Measurements from ENCODE around the gene OPCML.

Gene OPCML

DNA sequence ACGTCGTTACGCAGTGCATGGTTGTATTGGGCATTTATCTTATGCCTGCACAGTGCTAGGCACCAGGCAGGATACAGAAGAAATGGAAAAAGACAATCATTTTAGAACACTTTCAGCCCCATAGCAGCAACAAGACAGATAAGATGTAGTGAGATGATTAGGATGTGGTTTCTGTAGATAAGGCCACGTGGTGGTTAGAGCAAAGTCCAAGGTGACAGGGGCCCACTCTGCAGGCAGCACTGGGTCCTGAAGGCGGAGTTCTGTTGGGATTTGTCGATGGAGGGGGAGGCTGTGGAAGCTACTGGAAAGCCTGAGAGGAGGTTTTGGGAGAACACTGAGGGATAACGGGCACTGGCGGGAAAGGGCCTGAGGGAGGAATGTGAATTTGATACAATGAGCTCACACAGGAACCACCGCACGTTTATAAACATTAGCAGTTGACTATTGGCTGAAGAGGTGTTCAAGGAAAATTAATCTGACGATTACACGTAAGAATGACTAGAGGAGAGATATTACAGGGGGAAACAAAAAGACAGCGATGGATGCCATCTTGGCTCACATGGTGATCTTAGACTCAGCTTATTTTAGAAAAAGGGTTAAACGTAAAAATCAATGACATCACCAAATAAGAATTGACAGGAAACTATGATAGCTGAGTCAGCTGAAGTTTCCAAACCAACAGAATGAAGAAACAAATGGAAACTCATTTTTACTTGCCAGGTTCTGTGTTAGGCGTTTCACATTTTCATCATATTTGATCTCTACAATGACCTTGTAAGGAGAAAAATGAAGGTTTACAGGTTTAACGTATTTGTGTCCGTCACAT is 551.0 kb downstream of the OPCML start:
- DNase-seq (ENCODE audit: low read depth) = no peak

DNA sequence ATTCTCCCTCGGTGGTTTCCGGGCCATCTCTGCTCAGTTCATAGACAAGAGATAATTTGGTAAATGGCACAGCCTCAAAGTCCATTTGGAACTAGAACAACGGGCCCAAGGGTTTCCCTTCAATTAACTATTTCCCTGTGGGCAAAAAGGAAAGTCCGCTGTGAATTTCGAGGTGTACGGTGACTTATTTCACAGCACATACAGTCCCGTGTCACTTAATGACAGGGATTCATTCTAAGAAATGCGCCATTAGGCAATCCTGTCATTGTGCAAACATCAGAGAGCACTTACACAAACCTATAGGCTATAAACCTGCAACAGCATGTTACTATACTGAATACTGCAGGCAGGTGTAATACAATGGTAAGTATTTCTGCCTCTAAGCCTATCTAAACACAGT is 551.6 kb downstream of the OPCML start:
- no peak for DNase-seq (ENCODE audit: low read depth)

DNA sequence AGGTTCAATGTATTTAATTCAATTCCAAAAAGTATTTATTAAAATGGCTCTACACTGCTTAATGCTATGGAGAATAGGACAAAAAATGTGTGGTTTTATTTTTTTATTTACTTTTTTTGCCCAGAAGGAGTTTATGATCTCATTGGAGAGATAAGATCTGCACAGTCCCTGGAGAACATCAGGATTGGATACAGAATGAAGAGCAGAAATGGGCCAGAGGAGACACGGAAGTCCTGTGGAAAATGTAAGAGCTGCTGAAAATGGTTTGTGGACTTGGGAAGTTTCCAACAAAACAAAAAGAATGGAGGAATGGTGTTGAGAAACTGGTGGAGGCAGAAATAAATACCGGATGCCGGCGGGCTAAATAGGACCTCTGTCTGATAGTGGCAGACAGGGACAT is 554.6 kb downstream of the OPCML start:
- no peak for DNase-seq (ENCODE audit: low read depth)

DNA sequence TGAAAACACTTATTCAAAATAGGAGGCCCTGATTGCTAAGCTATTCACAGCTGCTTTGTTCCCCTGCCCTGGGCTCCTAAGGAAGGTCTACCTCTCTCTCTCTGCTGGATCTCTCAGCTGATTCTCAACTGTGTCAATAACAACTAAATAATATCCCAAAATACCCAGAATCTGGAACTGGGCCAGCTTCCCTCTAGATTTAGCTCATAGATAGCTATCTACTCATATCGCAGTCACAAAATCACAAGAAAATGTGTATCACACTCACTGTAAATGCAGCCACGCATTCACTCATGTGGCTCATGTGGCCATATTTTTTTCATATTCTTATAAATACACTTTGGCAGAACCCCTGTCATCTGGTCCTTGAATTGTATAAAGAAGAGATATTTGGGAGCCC is 555.1 kb downstream of the OPCML start:
- no peak for DNase-seq (ENCODE audit: low read depth)

DNA sequence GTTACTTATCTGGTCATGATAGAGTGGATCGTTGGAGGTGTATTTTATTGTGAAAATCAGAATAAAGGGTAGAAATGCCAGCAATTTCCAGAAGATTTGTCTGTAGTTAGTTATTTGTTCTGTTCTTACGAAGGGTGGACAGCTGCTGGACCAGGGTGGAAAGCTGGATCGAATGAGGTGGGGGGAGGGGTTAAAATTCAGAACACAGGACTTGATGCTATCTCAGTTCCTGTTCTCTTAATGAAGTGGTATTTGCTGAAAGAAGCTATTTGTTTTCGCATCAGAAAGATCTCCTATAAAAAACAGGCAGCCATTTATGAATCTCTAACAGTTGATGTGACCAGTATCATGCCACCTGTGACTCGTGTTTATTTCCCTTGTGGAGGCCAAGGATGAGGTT is 556.2 kb downstream of the OPCML start:
- DNase-seq (ENCODE audit: low read depth) = no peak

DNA sequence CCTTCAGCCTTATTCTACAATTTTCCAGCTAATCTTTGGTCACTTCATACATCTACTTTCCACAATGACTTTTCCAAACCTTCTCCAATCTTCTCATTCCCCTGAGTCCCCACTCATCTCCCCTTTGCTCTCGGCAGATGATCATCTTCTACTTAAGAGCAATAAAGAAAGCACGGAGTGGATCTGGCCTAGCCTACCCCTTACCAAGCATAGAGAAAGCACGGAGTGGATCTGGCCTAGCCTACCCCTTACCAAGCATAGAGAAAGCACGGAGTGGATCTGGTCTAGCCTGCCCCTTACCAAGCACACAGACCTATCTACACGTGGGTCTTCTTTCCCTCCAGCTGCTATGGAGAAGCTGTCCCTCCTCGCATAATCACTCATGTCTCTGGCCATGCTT is 558.6 kb downstream of the OPCML start:
- DNase-seq (ENCODE audit: low read depth) = no peak

DNA sequence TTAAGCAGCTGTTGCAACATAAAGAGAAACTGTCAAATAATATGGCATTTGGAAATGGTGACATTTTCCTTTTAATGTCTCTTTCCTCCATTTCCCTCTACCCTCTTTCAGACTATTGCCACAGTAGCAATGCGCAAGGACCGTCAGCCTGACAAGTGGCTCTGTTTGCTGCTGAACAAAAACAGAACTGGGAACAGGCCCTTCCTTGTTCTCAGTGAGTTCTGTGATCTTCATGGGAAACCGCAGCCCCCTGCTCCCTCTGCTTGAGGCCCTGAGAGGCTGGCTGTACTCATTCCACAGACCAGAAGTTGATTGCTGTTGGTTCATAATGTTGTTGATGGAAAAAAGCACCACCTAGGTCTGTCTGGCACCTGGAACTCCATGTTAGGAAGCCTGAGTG is 559.7 kb downstream of the OPCML start:
- DNase-seq (ENCODE audit: low read depth) = no peak

DNA sequence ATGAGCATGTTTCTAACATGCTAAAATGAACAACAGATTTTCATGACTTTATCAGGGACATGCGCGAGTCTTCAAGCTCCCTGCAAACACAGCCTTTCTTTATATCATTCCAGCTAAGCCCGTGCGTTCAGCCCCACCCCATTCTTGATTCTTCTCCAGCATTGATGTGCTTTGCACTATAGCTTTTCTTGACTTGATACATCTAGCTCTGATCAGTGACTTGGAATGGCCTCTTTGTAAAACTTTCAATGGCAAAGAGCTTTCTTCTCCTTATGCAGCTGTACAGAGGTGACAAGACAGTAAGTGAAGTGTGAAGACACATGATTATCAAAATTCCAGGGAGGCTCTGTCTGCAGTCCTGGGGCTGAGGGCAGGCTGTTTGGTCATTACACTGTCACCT is 561.0 kb downstream of the OPCML start:
- no peak for DNase-seq (ENCODE audit: low read depth)

DNA sequence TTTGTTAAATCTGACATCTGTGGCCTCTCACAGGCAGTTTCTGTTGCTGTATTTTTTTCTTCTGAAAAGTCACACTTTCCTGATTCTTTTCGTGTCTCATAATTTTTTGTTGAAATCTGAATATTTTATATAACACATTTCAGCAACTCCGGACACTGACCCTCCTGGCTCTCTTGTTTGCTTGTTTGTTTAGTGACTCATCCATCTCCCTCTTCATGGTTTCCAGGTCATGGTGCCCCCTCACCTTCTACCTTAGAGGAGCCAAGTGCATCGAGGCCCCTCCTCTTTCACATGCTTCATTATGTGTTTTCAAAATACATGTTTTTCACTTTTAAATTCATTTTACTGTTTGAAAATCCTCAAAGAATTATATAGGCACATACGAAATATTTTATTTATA is 562.4 kb downstream of the OPCML start:
- DNase-seq (ENCODE audit: low read depth) = no peak

DNA sequence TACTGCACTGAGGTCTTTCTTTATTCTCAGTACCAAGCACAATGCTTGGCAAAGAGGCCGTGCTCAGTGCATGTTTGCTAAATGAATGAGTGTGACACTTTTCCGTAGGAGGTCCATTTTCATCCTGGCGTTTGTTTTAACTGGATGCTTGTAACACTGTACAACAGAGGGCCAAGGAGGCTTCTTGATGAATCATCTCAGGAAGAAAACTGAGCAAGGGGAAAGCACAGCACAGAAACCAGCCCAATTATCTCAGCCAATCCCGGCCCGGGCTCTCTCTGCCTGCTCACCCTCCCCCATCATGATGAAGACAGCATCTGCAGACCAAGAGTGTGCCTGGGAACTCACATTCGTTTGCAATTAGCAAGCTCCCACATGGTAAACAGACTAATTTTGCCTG is 570.3 kb downstream of the OPCML start:
- DNase-seq (ENCODE audit: low read depth) = peak; percentile 6

DNA sequence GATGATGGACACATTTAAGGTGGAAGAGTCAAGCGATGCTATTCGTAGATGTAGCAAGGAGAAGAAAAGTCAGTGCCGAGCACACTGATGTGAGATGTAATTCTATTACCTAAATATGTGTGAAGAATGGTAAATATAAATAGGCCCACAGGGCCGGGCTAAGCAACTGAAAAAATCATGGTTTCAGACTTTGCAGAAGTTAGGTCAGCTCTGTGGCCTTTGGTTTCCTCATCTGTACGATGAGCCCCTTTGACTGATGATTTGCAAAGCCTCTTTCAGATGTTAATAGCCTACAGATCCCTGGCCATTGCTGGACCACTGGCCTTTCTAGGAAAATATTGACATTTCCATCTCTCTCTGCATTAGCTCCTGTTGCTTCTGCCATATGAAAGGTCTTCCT is 570.8 kb downstream of the OPCML start:
- DNase-seq (ENCODE audit: low read depth) = no peak

DNA sequence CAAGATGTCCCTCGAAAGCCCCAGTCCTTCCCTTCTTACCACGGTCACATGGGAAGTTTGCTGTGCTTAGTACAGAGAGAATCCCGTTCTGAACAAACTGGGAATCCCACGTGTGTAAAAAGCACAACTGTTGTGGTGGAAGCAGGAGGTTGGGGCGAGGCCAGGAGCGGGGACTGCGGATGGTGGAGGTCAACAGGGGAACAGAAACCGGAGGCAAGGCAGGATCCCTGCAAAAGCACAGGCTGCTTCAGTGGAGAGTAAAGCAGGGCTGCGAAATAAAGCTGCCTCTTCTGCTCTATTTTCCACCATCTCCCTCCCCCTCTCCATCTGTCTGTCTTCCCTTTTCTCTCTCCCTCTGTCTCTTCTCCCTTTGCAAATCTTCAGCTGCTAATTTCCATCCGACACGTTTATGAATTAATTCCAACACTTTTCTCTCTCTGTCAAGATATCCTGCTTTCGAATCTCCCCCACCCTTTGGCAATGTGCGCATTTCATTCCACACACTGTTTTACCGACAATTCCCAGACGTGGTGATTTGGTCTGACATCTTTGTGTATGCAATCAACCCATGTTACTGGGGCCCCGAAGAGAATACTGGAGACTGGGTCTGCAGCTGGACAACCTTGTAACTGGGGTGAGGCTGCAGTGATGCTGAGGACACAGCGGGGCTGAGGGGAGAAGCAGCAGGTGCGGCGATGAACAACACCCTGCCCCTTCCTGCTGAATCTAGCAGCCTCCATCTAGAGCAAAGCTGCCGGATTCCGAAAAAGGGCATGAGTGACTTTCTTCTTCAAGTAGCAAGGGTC is 571.8 kb downstream of the OPCML start:
- DNase-seq (ENCODE audit: low read depth) = no peak

DNA sequence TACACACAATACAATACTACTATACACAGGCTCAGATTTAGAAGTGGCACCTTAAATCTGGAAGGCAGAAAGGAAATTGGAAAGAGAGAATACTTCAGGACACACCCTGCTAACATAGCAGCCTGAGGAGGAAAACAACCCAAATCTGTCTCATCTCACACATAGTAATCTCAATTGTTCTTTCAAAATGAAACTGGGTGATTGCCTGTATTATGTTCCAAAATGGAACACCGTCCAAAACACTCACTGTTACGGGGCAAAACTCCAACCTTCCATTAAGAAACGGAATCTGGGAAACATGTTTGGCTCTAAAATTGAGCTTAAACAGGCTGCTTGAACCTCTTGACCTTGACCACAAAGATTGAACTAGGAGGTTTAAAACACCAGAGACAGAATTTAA is 572.6 kb downstream of the OPCML start:
- DNase-seq (ENCODE audit: low read depth) = no peak

DNA sequence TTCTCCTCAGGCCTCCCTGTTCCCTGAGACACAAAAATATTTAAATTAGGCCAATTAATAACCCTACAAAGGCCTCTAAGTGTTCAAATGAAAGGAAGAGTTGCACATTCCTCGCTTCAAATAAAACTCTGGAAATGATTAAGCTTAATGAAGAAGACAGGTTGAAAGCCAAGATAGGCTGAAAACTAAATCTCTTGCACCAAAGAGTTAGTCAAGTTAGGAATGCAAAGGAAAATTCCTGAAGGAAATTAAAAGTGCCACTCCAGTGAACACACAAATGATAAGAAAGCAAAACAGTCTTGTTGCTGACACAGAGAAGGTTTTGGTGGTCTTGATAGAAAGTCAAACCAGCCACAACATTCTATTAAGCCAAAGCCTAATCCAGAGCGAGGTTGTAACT is 574.4 kb downstream of the OPCML start:
- DNase-seq (ENCODE audit: low read depth) = no peak

DNA sequence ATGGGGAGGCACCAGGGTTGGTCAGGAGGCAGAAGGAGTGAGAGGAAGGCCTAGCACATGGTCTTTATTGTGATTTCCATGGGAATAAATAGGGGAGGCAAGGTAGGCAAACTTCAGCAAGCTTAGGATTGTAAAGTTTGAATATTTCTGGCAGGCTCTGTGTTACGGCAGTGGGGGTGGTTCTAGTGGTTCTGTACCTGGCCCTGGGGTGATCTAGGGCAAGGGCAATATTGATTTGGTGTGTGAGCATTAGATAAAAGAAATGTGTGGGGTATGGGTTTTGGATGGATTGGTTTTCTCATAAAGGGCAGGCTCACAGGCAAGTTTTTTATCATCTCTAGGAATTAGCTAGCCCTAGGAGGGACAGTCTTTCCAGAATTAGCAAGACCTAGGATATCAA is 584.0 kb downstream of the OPCML start:
- no peak for DNase-seq (ENCODE audit: low read depth)

DNA sequence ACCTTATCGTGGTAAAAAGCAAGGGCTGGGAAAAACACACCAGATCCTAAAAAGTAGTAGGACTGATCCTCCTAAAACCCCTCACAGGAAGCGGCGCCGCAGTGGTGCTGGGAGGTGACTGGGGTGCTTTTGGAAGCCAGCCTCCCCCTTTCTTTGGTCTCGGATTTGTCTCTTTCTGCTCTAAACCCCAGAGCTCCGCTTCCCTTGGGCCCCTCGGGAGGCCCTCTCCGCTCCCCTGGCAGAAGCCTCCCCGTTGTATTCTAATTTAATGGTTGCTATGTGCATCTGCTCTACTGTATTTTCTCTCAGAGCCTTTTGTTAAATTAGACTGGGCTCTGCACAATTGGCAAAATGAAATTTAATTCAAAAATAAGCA is 587.7 kb downstream of the OPCML start:
- DNase-seq (ENCODE audit: low read depth) = no peak

DNA sequence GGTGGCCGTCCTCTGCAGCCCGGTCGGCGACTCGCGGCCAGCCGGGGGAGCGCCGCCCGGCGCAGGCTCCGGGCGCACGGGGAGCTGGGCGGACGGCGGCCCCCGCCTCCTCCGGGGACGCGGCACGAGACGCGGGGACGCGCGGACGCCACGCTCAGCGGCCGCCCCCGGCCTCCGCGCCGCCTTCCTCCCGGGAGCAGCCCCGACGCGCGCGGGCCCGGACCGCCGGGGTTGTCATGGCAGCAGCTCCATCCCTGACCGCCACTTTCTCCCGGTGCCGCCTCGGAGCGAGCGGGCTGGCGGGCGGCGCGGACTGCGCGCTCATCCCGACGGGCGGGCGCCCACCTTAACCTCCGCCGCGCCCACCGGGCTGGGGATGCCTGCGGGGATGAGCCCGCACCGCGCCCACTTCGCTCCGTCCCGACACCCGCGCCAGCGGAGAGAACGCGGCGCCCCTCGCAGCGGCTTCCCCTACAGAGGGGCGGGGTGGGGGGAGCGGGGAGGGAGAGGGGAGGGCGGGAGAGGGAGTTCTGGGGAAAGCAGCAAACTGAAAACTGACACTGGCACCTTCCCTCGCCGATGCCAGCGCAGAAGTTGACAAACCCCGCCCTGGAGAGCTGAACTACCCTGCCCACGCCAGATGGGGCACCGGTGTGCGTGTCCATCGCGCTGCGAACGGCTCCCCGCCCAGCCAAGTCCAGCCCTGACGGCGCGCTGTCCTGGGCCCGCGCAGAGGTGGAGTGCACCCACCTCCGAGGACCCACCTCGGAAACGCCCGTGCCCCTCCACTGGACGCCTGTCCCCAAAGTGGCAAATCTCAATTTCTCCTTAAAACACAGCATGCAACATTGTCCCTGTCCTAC is 588.4 kb downstream of the OPCML start:
- DNase-seq (ENCODE audit: low read depth) = no peak

DNA sequence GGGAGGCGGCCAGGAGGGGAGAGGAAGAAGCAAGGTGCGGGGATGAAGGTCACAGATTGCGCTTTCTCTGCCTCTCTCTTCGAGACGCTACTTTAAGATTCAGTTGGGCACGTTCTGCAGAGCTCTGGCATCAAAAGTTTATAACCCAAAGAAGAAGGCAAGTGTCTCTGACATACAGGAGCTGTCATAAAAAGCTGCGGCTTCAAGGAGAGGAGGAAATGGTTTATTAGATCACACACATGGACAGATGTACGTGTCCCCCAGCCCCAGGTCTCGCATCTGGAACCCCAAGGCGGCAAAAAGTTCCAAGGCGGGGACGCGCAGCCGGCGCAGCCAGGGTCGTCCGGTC is 589.0 kb downstream of the OPCML start:
- peak; percentile 3 for DNase-seq (ENCODE audit: low read depth)

DNA sequence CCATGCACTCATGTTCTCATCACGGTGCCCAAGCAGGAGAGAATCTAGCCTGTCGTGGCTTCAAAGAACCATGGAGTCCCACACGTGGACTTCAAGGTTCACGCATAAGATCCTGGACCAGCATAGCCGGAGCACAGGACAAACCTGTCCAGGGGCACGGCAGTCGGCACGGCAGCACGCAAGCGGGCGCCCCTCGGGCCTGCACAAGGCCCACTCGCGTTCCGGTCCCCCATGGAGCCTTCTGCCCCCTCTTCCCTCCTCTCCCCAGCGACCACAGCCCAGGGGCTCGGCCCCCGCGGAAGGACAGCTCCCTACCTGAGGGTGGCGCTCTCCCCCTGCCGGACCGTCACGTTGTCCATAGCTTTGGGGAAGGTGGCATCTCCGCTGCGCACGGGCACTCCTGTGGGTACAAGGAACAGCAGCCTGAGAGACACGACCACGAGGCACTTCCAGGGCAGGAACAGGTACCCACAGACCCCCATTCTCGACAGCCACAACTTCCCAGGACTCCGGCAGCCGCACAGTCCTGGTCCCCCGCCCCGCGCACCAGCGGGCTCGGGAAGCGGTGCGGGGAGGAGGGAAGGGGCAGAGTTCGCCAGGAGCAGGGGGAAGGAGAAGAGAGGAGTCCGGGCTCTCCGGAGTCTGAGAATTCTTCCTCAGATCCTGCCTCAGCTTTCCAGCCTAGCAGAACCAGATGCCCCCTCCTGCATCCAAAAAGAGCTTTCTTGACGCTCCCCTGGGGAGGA is 589.5 kb downstream of the OPCML start:
- no peak for DNase-seq (ENCODE audit: low read depth)

DNA sequence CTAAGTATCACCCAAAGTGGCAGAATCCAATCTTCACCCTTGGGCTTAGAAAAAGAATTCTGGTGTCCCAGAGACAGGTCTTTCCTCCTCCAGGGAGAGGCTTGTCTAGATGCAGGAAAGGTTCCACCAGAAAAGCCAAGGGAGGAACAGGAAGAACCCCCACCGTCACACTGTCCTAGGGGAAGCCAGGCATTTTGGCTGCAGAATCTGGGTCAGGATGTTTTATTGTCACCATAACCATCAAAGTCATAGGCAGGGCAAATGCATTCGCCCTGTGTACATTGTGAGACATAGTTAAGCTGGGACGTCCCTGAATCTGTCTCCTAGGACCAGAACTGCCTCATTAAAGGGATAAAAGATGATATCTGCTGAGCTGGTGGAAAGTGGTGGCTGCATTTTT is 590.5 kb downstream of the OPCML start:
- DNase-seq (ENCODE audit: low read depth) = no peak

DNA sequence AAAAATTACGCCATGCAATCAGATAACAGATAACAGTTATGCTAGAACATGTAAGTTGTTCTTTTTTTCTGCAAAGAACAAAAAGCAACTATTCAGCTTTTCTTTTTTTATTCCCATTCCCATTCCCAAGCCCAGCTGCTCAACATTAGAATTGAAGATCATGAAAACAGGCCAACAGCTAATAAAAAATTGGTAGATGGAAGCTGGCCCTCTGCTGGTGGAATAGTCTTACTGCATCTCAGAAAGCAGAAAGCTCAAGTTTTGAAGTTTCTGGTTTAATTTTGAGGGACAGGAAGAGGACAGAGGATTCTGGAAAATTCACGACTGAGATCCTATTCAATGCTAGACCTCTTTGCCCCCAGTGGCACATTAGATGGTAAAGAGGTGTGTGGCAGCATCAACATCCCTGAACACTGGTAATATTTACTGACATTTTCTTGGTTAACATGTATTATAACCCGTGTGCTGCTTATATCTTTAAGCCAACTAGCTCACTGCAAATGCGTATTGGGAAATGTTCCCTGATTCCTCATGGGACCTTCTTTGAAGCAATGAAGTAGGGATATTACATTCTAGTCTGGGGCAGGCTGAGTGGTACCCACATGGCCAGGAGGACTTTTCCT is 591.2 kb downstream of the OPCML start:
- DNase-seq (ENCODE audit: low read depth) = peak; percentile 13

DNA sequence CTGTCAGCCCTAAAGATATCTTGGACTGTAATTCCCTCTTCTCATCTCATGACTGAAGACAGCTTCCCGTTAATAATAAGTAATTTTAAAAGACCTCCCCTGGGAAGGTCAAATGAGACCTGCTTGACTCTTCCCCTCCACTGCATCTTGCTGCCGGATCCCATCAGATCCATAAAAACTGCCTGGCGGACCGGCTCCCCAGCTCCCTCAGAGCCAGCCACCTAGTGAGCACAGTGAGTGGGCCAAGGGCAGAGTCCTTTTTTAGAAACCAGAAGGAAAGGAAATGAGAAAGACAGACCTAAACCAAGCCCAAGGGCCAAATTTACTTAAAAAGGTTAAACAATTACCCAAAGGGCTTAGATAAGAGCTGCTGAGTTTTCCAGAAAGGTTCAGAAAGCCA is 595.3 kb downstream of the OPCML start:
- DNase-seq (ENCODE audit: low read depth) = no peak

Measured in iris pigment epithelial cell (primary cell).